GM21367 (cell line): Measurements from ENCODE around the gene STK32C.

Experiments
- ATAC-seq: cut with Tn5 transposase; IDR thresholded peaks from one replicate; pipeline ENCODE4 v1.9.1; 2021; ENCODE audit not compliant: unreplicated experiment

The STK32C gene

GRCh38 chr10:132250481-132251475 lies 57.0 kb downstream of the STK32C start:
- no peak for ATAC-seq

- ATAC-seq: no peak
These were observed 57.9 kb downstream of the STK32C start for GRCh38 chr10:132249824-132250375.

GRCh38 chr10:132249226-132249724 lies 58.5 kb downstream of the STK32C start:
- no peak for ATAC-seq

GRCh38 chr10:132248455-132249225 lies 59.1 kb downstream of the STK32C start:
- no peak for ATAC-seq

DNA sequence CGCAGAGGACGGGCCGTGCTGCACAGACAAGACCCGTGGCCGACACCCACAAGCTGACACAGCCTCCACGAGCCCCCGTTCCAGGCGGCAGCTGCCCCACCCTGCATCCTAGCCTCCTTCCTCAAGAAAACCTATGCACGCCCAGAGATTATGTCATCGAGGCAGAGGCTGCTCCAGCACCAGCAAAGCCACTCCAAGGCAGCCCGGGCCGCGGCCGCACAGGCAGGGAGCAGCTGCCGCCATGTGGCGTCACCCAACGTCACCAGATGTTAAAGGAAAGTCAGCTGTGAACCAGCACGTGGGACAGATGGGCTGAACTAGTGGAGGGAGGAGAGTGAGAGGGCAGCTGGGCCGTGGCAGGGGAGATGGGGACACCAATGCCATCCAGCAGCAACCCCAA lies 59.8 kb downstream of the STK32C start:
- ATAC-seq: no peak

- ATAC-seq: no peak
These were observed 61.5 kb downstream of the STK32C start for GRCh38 chr10:132246296-132246695.

GRCh38 chr10:132245056-132245455 lies 62.7 kb downstream of the STK32C start:
- no peak for ATAC-seq

GRCh38 chr10:132243626-132244025 lies 64.1 kb downstream of the STK32C start:
- no peak for ATAC-seq

DNA sequence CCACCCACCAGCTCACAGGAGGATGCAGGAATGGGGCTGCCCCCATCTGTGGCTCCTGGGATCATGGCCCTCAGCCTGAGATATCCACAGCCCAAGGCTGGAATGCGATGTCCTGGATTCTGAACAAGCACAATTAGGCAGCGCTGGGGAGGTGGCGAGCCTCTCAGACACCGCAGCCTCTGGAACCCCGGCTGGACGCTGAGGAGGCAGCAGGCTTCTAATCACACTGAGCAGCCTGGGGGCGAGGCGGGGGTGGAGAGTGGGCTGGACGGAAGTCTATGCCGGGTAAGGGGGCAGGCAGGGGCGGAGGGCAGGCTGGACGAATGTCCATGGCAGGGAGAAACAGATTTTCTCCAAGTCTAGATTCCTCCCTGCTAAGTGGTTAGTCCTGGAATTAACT lies 64.6 kb downstream of the STK32C start:
- ATAC-seq: no peak

DNA sequence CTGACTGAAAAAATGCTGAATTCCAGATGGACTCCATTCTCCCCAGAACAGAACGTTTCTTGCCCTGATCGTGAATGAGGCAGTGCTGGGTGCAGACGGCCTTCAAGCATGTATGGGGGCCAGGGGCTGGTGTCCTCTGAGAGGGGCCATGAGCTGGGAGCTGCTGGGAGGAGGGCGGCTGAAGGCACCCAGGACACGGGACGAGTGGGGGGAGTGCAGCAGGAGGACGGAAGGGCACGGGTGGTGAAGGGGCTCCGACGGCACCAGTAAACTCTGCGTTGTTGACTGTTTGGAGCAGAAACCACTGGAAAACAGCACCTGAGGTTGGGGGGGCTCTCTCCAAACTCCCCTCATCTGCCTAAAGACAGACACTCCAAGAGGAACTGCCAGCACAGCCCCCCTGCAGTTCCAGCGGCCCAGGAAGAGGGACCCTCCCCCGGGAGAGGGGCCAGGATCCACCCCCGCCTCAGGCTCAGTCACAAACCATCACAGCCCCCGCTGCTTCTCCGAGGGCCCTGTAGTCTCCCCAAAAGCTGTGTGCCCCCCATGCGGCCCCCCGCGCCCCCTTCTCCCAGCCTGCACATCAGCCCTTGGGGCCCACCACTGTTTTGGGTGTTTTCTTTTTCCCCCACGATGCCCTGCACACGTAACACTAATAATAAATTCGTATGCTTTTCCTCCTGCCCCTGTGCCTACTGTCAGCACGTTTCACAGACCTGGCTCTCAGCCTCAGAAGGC lies 65.5 kb downstream of the STK32C start:
- no peak for ATAC-seq

- no peak for ATAC-seq
These were observed 66.3 kb downstream of the STK32C start for GRCh38 chr10:132241496-132241895.

GRCh38 chr10:132241086-132241485 lies 66.7 kb downstream of the STK32C start:
- ATAC-seq: no peak

GRCh38 chr10:132240581-132240980 lies 67.2 kb downstream of the STK32C start:
- ATAC-seq: no peak

GRCh38 chr10:132240156-132240555 lies 67.6 kb downstream of the STK32C start:
- ATAC-seq: no peak

DNA sequence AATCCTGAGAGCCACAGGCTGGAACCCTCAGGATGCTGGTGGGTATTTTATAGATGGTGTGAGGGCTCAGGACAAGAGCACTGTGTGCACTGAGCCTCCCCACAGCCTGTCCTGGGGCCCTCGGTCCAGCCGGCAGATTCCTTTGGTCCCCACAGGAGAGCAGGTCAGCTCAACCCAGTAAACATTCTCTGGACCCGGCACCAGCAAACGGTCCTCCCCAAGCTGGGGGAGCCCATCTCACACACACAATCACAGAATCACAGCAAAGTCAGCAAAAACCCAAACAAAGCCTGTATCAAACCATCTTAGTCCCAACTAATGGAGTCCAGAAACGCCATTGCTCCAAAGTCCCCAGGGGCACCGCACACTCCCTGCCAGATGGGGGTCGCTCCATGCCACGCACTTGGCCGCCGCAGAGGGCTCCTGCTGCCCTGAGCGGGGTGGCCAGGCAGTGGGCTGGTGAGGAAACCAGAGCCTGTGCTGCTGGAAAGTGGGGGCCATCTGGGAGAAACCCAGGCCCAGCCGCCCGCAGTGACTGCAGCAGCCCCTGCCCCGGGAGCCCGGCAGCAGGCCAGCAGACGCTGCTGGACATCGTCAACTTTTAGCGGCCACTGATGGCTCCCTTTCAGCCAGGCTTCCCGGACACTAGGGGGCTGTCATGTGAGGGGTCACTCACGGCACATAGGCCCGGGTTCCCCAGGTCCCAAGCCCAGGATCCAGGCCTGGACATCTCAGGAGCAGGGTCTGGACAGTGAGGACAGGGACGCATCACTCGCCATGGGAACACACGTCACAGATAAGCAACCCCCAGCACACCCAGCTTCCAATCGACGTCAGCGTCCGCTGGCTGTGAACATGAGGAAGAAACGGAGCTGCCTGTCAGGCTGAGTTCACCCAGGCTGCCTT lies 68.4 kb downstream of the STK32C start:
- no peak for ATAC-seq

- ATAC-seq: no peak
These were observed 69.2 kb downstream of the STK32C start for GRCh38 chr10:132238371-132239125.

DNA sequence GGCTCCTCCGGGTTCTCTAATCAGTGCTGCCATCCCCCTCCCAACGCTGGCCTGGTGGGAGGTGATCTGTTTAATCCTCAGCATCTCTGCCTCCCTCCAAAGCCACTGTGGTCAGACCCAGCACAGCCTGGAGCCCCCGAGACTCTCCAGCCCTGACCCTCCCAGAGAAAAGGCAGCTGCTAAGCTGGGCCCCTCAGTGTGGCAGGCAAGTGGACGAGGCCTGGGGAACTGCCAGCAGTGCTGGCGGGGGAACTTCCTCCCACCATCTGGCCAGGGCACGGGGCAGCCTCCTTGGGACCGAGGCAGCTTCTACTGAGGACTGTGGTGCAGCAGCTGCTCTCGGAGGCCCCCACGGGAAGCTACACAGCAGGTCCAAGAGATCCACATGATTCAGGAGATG lies 69.9 kb downstream of the STK32C start:
- ATAC-seq: no peak

- no peak for ATAC-seq
These were observed 70.4 kb downstream of the STK32C start for GRCh38 chr10:132237396-132237795.

DNA sequence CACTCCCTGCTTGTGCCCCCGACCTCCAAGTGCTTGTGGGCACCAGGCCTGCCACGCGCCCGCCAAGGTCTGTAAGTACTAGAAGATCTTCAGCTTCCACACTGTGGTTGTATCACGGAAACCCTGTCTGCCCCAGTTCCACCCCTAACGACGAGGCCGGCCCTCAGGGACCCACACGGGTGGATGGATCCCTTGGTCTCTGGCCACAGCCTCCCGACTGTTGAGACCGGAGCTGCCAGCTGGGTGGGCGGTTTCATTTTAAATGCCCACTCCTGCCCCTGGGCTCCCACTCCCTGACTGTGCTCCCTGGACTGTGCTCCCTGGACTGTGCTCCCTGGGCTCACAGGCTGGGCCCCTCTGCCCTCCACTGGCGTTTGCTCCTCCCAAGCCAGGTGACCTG lies 70.9 kb downstream of the STK32C start:
- ATAC-seq: no peak
